Measurements from ENCODE around the gene DDAH1. TPM values are rescaled to one million over a fixed set of nuclear protein-coding genes. Genes with fewer than 3 reads are reported as not detected.

The DDAH1 gene
- total RNA-seq, 2 experiments from 2014 or later = not detected

- DNase-seq (no peak), ATAC-seq (ENCODE audit: poor library complexity) (no peak)
- no peak overlapping the region for H3K4me3 Mint-ChIP-seq
- H3K4me1 Mint-ChIP-seq (ENCODE audit: low read depth) = peaks cover 48% of the 10 kb centered on the region
- TF ChIP-seq CTCF (IDR thresholded peaks at IDR 0.05) = no peak
- peaks cover 21% of the 10 kb centered on the region for H3K36me3 Mint-ChIP-seq (ENCODE audit: low read depth)
- intact Hi-C loops (cut with DNase I, micrococcal nuclease) = loop anchor here (1.0 to 10.0 kb wide), 10 partner anchors 19 to 773 kb away; partner anchors contain the start of genes CTBS (in 2 of the 2), C1orf52 (in 1 of the 2), GNG5 (in 1 of the 2) and SPATA1 (in 1 of the 2)
- Histone ChIP-seq H3K27ac (ENCODE audit: low read depth in 1 of 2, low read length in 2 of 2) (no peak overlapping the region), H3K4me3 (ENCODE audit: low read length) (no peak overlapping the region), H3K27me3 (ENCODE audit: control insufficient read depth in 1 of 2, insufficient read depth in 2 of 2, low read length in 2 of 2) (no peaks in the 10 kb centered on the region), H3K4me1 (ENCODE audit: insufficient read depth, low read length) (peaks cover 28% of the 10 kb centered on the region), H3K9me3 (ENCODE audit: control insufficient read depth in 1 of 2, insufficient read depth in 1 of 2, low read length in 2 of 2) (no peaks in the 10 kb centered on the region), H3K36me3 (ENCODE audit: insufficient read depth, low read length) (no peaks in the 10 kb centered on the region)
- H3K27me3 Mint-ChIP-seq = no peaks in the 10 kb centered on the region
- H3K9me3 Mint-ChIP-seq = no peaks in the 10 kb centered on the region
- ChIA-PET POLR2A (interaction anchor here (1.8 to 3.8 kb wide), 4 partner anchors 8 to 704 kb away, joined by 6 to 104 read pairs (median 23); partner anchors contain the start of genes C1orf52 and CTBS), CTCF (interaction anchor here (0.7 to 11.2 kb wide), 4 partner anchors 18 to 1109 kb away, joined by 3 to 119 read pairs (median 16); partner anchors contain the start of gene C1orf52)
- H3K27ac Mint-ChIP-seq = peak overlapping the region; percentile 95
Measured at GRCh38 chr1:85277802-85278201, 187.2 kb downstream of the DDAH1 start.

GRCh38 chr1:85276978-85277639, 187.8 kb downstream of the DDAH1 start:
- Histone ChIP-seq H3K4me1 (ENCODE audit: insufficient read depth, low read length) (peaks cover 28% of the 10 kb centered on the region), H3K27me3 (ENCODE audit: control insufficient read depth in 1 of 2, insufficient read depth in 2 of 2, low read length in 2 of 2) (no peaks in the 10 kb centered on the region), H3K27ac (ENCODE audit: low read depth in 1 of 2, low read length in 2 of 2) (peak overlapping the region; percentile 58 to 99), H3K4me3 (ENCODE audit: low read length) (peak overlapping the region; percentile 94), H3K9me3 (ENCODE audit: control insufficient read depth in 1 of 2, insufficient read depth in 1 of 2, low read length in 2 of 2) (no peaks in the 10 kb centered on the region), H3K36me3 (ENCODE audit: insufficient read depth, low read length) (peaks cover under 1% of the 10 kb centered on the region)
- Mint-ChIP-seq H3K4me3 (peak overlapping the region; percentile 92), H3K36me3 (ENCODE audit: low read depth) (peaks cover 25% of the 10 kb centered on the region), H3K9me3 (no peaks in the 10 kb centered on the region), H3K27me3 (no peaks in the 10 kb centered on the region), H3K4me1 (ENCODE audit: low read depth) (peaks cover 52% of the 10 kb centered on the region), H3K27ac (peak overlapping the region; percentile 95)
- no peak for TF ChIP-seq CTCF (IDR thresholded peaks at IDR 0.05)
- ChIA-PET CTCF (interaction anchor here (0.7 to 11.2 kb wide), 5 partner anchors 18 to 1109 kb away, joined by 3 to 119 read pairs (median 5); partner anchors contain the start of gene C1orf52), POLR2A (interaction anchor here (0.6 to 3.8 kb wide), 26 partner anchors 9 to 1638 kb away, joined by 3 to 104 read pairs (median 6); partner anchors contain the start of genes C1orf52, CTBS, GNG5 and HS2ST1)
- intact Hi-C loops (cut with DNase I, micrococcal nuclease) = loop anchor here (1.0 to 10.0 kb wide), 10 partner anchors 18 to 772 kb away; partner anchors contain the start of genes CTBS (in 2 of the 2), C1orf52 (in 1 of the 2), GNG5 (in 1 of the 2) and SPATA1 (in 1 of the 2)
- peak in 1 of 14 experiments; percentile 17 for DNase-seq
- ATAC-seq (ENCODE audit: poor library complexity) = no peak

- Mint-ChIP-seq H3K27ac (peak within 1 kb of the TSS; percentile 95), H3K36me3 (ENCODE audit: low read depth) (peaks cover 31% of the 10 kb centered on the region), H3K4me1 (ENCODE audit: low read depth) (peaks cover 57% of the 10 kb centered on the region), H3K9me3 (no peaks in the 10 kb centered on the region), H3K4me3 (peak within 1 kb of the TSS; percentile 92), H3K27me3 (no peaks in the 10 kb centered on the region)
- Histone ChIP-seq H3K9me3 (ENCODE audit: control insufficient read depth in 1 of 2, insufficient read depth in 1 of 2, low read length in 2 of 2) (no peaks in the 10 kb centered on the region), H3K27me3 (ENCODE audit: control insufficient read depth in 1 of 2, insufficient read depth in 2 of 2, low read length in 2 of 2) (no peaks in the 10 kb centered on the region), H3K36me3 (ENCODE audit: insufficient read depth, low read length) (peaks cover 8% of the 10 kb centered on the region), H3K4me1 (ENCODE audit: insufficient read depth, low read length) (peaks cover 28% of the 10 kb centered on the region), H3K4me3 (ENCODE audit: low read length) (peak within 1 kb of the TSS; percentile 94), H3K27ac (ENCODE audit: low read depth in 1 of 2, low read length in 2 of 2) (peak within 1 kb of the TSS; percentile 90 to 99)
- ATAC-seq (ENCODE audit: poor library complexity) (peak; percentile 95), DNase-seq (peak; percentile 93 to 99 (median 96))
- POLR2A ChIA-PET = interaction anchor here (0.6 to 3.8 kb wide), 28 partner anchors 8 to 1639 kb away, joined by 3 to 104 read pairs (median 6); partner anchors contain the start of genes C1orf52, CTBS, GNG5 and HS2ST1
- no peak for TF ChIP-seq CTCF (IDR thresholded peaks at IDR 0.05)
- CTCF ChIA-PET = interaction anchor here (1.1 to 11.2 kb wide), 3 partner anchors 17 to 331 kb away, joined by 5 to 119 read pairs (median 27); partner anchors contain the start of gene C1orf52
- intact Hi-C loops (cut with DNase I, micrococcal nuclease) = loop anchor here (2.0 to 10.0 kb wide), 9 partner anchors 18 to 772 kb away; partner anchors contain the start of genes CTBS (in 2 of the 2), C1orf52 (in 1 of the 2), GNG5 (in 1 of the 2) and SPATA1 (in 1 of the 2)
Measured at GRCh38 chr1:85276215-85276977, 188.6 kb downstream of the DDAH1 start, which contains the start of gene BCL10. TSS of gene BCL10 (minus strand) at chr1:85276632. CDS start at chr1:85276352, 280 bp downstream.
